K562 (cell line): ENCODE results near the gene RPL14. TPM values are rescaled to one million over a fixed set of nuclear protein-coding genes. Genes with fewer than 3 reads are reported as not detected.

ENCODE experiments used
- ASH1L ChIP-seq: fragments of 450-650 bp; IDR thresholded peaks from 2 replicates; pipeline ENCODE4 v1.6.1; 2018; ENCODE audit warnings: borderline replicate concordance, mild to moderate bottlenecking, low read depth; ENCODE audit not compliant: partially characterized antibody
- CCNT2 ChIP-seq: IDR thresholded peaks from 2 replicates; pipeline ENCODE4 v1.6.1; 2011; ENCODE audit warnings: borderline replicate concordance, low read depth, mild to moderate bottlenecking, moderate library complexity, mixed read lengths, low read length; ENCODE audit not compliant: insufficient read length; ENCODE audit errors: extremely low read depth
- CREBBP ChIP-seq: IDR thresholded peaks from one replicate; pipeline ENCODE4 v1.6.1; 2012; ENCODE audit warnings: low read depth, mild to moderate bottlenecking, control low read depth, inconsistent platforms, low read length
- DIDO1 ChIP-seq: fragments of 450-650 bp; IDR thresholded peaks from 2 replicates; pipeline ENCODE4 v1.6.1; 2016; ENCODE audit warnings: low read depth, missing biosample characterization, missing genetic modification characterization
- ETS2 ChIP-seq: IDR thresholded peaks from 2 replicates; pipeline ENCODE4 v1.6.1; 2016; ENCODE audit warnings: borderline replicate concordance, missing genetic modification characterization, mild to moderate bottlenecking, moderate library complexity, missing compliant biosample characterization; ENCODE audit not compliant: poor library complexity, severe bottlenecking
- FOXP1 ChIP-seq: sonication (generic); formaldehyde crosslinking; IDR thresholded peaks from 2 replicates; pipeline ENCODE4 v1.8.0; 2022; ENCODE audit warnings: mild to moderate bottlenecking, missing genetic modification reagents
- MTA1 ChIP-seq: fragments of 450-650 bp; IDR thresholded peaks from 2 replicates; pipeline ENCODE4 v1.6.1; 2017; ENCODE audit warnings: borderline replicate concordance
- MYNN ChIP-seq, 2 experiments: sonication (generic); formaldehyde crosslinking in 1 of 2; IDR thresholded peaks; 2 replicates each; pipeline versions ENCODE4 v1.5.0 to v1.6.1; 2016 to 2020; ENCODE audit warnings: antibody characterized with exemption in 1 of 2, missing genetic modification reagents in 1 of 2
- SRSF7 ChIP-seq: fragments of 200-400 bp; formaldehyde crosslinking; optimal IDR thresholded peaks from 2 replicates; pipeline ENCODE3; 2017; ENCODE audit warnings: mild to moderate bottlenecking, low read depth, low read length
- TCFL5 ChIP-seq: fragments of 250-450 bp; sonication (Bioruptor Pico); conservative IDR thresholded peaks from 2 replicates; pipeline ENCODE4 v1.6.1; 2021; ENCODE audit warnings: mild to moderate bottlenecking, moderate library complexity, matching md5 sums
- ZBTB1 ChIP-seq: sonication (generic); formaldehyde crosslinking; IDR thresholded peaks from 2 replicates; pipeline ENCODE4 v1.8.1; 2023; ENCODE audit warnings: missing genetic modification reagents, low read depth, mild to moderate bottlenecking, borderline replicate concordance
- ZC3H11A ChIP-seq: IDR thresholded peaks from 2 replicates; pipeline ENCODE4 v1.6.1; 2012; ENCODE audit warnings: low read depth, low read length, improper control_type of control experiment
- ZNF431 ChIP-seq: sonication (generic); formaldehyde crosslinking; IDR thresholded peaks from 2 replicates; pipeline ENCODE4 v1.8.0; 2022; ENCODE audit warnings: mild to moderate bottlenecking, missing genetic modification reagents
- ZNF696 ChIP-seq: fragments of 250-450 bp; sonication (Bioruptor Pico); conservative IDR thresholded peaks from 2 replicates; pipeline ENCODE4 v1.4.0; 2020; ENCODE audit warnings: mild to moderate bottlenecking, moderate library complexity
- ZNF76 ChIP-seq: fragments of 250-450 bp; sonication (Bioruptor Pico); IDR thresholded peaks from 2 replicates; pipeline ENCODE4 v1.4.0; 2020; ENCODE audit warnings: mild to moderate bottlenecking, moderate library complexity, borderline replicate concordance
- polyA plus RNA-seq, 8 experiments: library from polyadenylated mRNA; depleted of rRNA in 4 of 8; stranded (reverse) in 5 of 8; unstranded in 3 of 8; fragments of >200 nt; fragmentation: Nextera tagmentation in 2 of 8; fragmentation: Illumina TruSeq in 1 of 8; extraction: Ambion mirVana in 2 of 8; extraction: Trizol in 1 of 8; gene quantifications; 2 replicates each; pipeline versions ENCODE4 v1.2.1 to v1.2.3, GENCODE V29; 2011 to 2014; ENCODE audit warnings: inconsistent platforms in 1 of 8, missing spikeins in 1 of 8
- total RNA-seq, 7 experiments: library from RNA; depleted of rRNA in 6 of 7; stranded (reverse); fragments of >200 nt in 6 of 7; fragmentation: Illumina TruSeq in 2 of 7; extraction: Trizol in 2 of 7; gene quantifications; 2 replicates each; pipeline versions ENCODE4 v1.2.1 to v1.2.3, GENCODE V29; 2011 to 2021; ENCODE audit warnings: low replicate concordance in 1 of 7
- TF ChIP-seq, protein P1 (sequence below): sonication (generic); formaldehyde crosslinking; IDR thresholded peaks from 2 replicates; pipeline ENCODE4 v1.8.1; 2023; ENCODE audit warnings: missing genetic modification reagents, mild to moderate bottlenecking, borderline replicate concordance
- TF ChIP-seq, protein P2 (sequence below): IDR thresholded peaks from 2 replicates; pipeline ENCODE4 v1.6.1; 2012; ENCODE audit warnings: low read depth, low read length, improper control_type of control experiment, borderline replicate concordance
- TF ChIP-seq, protein P3 (sequence below): fragments of 450-650 bp; formaldehyde crosslinking; IDR thresholded peaks from 2 replicates; pipeline ENCODE4 v1.4.0; 2022; ENCODE audit warnings: missing genetic modification characterization

Gene RPL14
- total and polyA plus RNA-seq, 9 of the 15 experiments (the other 6 are each of a cell fraction or from before 2014, with no cell fraction given), result 851 to 4,649 (median 2,133) TPM

DNA sequence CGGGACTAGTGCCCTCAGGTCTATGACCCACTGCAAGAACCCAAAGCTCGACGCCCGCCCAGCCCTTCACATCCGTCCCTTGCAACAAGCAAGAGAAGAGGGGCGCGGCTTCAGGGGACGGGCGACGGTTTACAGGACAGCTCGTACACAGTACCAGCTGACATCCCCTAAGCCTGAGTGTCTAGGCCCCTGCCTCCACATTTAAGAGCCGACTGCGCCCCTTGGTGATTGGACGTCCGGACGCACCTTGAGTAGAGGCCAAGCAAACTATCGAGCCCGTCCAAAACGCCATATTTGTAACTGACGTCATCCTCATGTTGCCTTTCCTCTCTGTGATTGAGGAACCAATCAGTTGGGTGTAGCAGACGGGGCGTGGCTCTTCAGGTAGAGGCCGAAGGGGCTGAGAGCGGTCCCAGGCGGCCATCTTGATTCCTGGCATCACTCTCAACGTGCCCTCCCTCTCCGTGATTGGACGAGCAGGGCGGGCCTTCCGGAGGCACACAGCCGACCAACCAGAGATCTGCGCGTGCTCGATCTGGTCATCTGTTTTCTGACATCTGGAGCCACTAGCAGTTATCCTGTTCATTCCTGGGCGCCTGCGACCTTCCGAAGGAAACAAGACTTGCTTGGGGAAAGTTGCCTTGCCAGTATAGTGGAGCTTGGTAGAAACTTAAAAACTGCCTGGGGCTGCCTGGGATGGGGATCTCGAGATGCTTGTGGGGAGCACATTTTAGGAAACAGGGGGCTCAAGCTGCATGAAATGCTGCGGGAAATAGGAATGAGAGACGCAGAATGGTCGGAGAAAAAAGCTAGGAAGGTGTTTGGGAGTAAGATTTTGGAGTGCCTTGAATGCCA lies 4.0 kb upstream of the RPL14 start (continued):
- no peak for TF ChIP-seq ETS2 (tag)
- TF ChIP-seq ZNF431 (CRISPR knock-in tag), result peak; percentile 2; the same call in 1 of the 2 replicates
- TF ChIP-seq ZNF76 (CRISPR knock-in tag), result no peak
- no peak for TF ChIP-seq ZNF696 (CRISPR knock-in tag)
- TF ChIP-seq, protein P1, sequence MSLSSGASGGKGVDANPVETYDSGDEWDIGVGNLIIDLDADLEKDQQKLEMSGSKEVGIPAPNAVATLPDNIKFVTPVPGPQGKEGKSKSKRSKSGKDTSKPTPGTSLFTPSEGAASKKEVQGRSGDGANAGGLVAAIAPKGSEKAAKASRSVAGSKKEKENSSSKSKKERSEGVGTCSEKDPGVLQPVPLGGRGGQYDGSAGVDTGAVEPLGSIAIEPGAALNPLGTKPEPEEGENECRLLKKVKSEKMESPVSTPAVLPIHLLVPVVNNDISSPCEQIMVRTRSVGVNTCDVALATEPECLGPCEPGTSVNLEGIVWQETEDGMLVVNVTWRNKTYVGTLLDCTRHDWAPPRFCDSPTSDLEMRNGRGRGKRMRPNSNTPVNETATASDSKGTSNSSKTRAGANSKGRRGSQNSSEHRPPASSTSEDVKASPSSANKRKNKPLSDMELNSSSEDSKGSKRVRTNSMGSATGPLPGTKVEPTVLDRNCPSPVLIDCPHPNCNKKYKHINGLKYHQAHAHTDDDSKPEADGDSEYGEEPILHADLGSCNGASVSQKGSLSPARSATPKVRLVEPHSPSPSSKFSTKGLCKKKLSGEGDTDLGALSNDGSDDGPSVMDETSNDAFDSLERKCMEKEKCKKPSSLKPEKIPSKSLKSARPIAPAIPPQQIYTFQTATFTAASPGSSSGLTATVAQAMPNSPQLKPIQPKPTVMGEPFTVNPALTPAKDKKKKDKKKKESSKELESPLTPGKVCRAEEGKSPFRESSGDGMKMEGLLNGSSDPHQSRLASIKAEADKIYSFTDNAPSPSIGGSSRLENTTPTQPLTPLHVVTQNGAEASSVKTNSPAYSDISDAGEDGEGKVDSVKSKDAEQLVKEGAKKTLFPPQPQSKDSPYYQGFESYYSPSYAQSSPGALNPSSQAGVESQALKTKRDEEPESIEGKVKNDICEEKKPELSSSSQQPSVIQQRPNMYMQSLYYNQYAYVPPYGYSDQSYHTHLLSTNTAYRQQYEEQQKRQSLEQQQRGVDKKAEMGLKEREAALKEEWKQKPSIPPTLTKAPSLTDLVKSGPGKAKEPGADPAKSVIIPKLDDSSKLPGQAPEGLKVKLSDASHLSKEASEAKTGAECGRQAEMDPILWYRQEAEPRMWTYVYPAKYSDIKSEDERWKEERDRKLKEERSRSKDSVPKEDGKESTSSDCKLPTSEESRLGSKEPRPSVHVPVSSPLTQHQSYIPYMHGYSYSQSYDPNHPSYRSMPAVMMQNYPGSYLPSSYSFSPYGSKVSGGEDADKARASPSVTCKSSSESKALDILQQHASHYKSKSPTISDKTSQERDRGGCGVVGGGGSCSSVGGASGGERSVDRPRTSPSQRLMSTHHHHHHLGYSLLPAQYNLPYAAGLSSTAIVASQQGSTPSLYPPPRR, result peak; percentile 59; the same call in 1 of the 2 replicates
- TF ChIP-seq DIDO1 (tag), result 0 out of 2 replicates have a peak, but pooled peaks have one; percentile 44
- no peak; the same call in 1 of the 2 replicates for TF ChIP-seq ZBTB1 (CRISPR knock-in tag)
- peak; percentile 58 for TF ChIP-seq MTA1
- no peak for TF ChIP-seq CREBBP
- TF ChIP-seq, protein P2, sequence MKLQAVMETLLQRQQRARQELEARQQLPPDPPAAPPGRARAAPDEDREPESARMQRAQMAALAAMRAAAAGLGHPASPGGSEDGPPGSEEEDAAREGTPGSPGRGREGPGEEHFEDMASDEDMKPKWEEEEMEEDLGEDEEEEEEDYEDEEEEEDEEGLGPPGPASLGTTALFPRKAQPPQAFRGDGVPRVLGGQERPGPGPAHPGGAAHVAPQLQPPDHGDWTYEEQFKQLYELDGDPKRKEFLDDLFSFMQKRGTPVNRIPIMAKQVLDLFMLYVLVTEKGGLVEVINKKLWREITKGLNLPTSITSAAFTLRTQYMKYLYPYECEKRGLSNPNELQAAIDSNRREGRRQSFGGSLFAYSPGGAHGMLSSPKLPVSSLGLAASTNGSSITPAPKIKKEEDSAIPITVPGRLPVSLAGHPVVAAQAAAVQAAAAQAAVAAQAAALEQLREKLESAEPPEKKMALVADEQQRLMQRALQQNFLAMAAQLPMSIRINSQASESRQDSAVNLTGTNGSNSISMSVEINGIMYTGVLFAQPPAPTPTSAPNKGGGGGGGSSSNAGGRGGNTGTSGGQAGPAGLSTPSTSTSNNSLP, result no peak
- 0 out of 2 replicates have a peak, but pooled peaks have one; percentile 26 for TF ChIP-seq FOXP1 (CRISPR knock-in tag)
- no peak for TF ChIP-seq ZC3H11A
- TF ChIP-seq SRSF7, result no peak
- no peak for TF ChIP-seq CCNT2
- TF ChIP-seq TCFL5 (CRISPR knock-in tag), result no peak
- TF ChIP-seq, protein P3, sequence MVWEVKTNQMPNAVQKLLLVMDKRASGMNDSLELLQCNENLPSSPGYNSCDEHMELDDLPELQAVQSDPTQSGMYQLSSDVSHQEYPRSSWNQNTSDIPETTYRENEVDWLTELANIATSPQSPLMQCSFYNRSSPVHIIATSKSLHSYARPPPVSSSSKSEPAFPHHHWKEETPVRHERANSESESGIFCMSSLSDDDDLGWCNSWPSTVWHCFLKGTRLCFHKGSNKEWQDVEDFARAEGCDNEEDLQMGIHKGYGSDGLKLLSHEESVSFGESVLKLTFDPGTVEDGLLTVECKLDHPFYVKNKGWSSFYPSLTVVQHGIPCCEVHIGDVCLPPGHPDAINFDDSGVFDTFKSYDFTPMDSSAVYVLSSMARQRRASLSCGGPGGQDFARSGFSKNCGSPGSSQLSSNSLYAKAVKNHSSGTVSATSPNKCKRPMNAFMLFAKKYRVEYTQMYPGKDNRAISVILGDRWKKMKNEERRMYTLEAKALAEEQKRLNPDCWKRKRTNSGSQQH, result 0 out of 2 replicates have a peak, but pooled peaks have one; percentile 56
- peak; percentile 42; the same call in 1 of the 2 replicates for TF ChIP-seq MYNN (IDR thresholded peaks at IDR 0.05)
- no peak for TF ChIP-seq MYNN (CRISPR knock-in tag; IDR thresholded peaks at IDR 0.05)
- TF ChIP-seq ASH1L, result peak; percentile 53
